GM12891 (cell line): ENCODE data around the gene AGMAT.

Experiments used
- DNase-seq: peaks from one replicate; pipeline ENCODE4 v3.0.0; 2011; ENCODE audit warnings: low spot score; ENCODE audit not compliant: insufficient read length
- FAIRE-seq: peaks from 2 replicates; lab custom pipeline; 2011; peaks lifted over from hg19 to GRCh38; lab: Jason Lieb, UNC
- PAX5 ChIP-seq: IDR thresholded peaks from 2 replicates; pipeline ENCODE4 v1.6.1; 2011; ENCODE audit warnings: low read length, moderate library complexity, mild to moderate bottlenecking; ENCODE audit not compliant: insufficient read depth, severe bottlenecking
- POLR2A ChIP-seq: IDR thresholded peaks from 2 replicates; pipeline ENCODE4 v1.6.1; 2011; ENCODE audit warnings: low read depth, low read length, control low read depth
- POLR2AphosphoS5 ChIP-seq: IDR thresholded peaks from 2 replicates; pipeline ENCODE4 v1.6.1; 2011; ENCODE audit warnings: low read depth, low read length, control low read depth
- POU2F2 ChIP-seq: IDR thresholded peaks from 2 replicates; pipeline ENCODE4 v1.6.1; 2011; ENCODE audit warnings: low read depth, mild to moderate bottlenecking, control low read depth, low read length, moderate library complexity
- SPI1 ChIP-seq: IDR thresholded peaks from 2 replicates; pipeline ENCODE4 v1.6.1; 2011; ENCODE audit warnings: low read depth, low read length, control low read depth
- TAF1 ChIP-seq: IDR thresholded peaks from 2 replicates; pipeline ENCODE4 v1.6.1; 2011; ENCODE audit warnings: low read depth, low read length, control low read depth

The AGMAT gene

DNA sequence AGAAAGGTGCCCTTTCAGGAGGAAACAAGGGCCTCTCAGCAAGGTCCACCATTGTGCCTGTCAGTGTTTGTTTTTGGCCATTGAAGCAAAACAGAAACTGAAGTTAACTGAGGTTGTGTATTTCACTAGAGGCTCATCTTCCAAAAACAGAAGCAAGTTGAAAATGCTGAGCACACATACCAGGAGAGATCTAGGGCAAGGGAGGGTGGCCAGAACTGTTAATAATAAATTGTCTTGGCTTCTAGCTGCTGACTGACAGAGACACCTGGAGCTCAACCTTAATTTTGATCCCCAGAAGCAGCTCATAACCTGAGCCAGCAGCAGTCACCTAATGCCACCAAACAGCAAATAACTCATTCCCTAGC lies 5.2 kb downstream of the AGMAT start:
- DNase-seq: peak; percentile 30
- FAIRE-seq: peak; percentile 67
- TF ChIP-seq TAF1: no peak

DNA sequence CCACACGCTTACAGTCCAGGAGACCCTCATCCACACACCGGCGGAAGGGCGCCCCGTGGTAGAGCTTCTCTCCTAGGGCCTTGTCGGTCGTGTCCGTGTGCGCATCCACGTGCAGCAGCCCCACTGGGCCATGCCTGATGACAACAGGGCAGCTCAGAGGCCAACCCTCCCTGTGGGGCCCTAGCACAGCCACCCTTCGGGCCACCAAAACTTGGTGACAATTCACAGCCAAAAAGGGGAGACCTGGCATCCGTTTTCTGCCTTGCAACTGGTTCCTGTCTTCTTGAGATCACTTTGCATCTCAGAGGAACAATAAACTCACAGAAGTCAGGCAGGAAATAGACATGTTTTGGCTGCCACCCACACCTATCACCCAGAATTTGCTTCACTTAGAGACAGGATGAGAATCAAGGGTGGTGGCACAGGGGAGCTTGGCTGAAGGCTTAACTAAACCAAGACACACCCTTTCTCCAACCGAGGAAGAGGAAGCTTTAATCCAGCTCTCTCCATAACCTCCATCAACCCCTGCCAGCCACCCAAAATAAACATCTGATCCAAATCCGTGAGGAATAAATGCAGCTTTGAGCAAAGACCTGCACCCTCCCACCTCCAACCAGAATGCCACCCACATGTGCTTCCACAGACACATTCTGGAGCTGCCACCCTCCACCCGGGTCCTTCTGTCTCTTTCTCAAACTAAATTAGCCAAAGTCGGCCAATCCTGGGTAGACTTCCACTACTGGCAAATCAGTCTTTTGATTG lies 5.7 kb downstream of the AGMAT start:
- FAIRE-seq (peak; percentile 81), DNase-seq (peak; percentile 32)
- TF ChIP-seq POU2F2: no peak
- peak; percentile 22; the same call in 1 of the 2 replicates for TF ChIP-seq POLR2A
- TF ChIP-seq POLR2AphosphoS5: no peak
- no peak for TF ChIP-seq PAX5
- peak; percentile 20; the same call in 1 of the 2 replicates for TF ChIP-seq TAF1
- TF ChIP-seq SPI1: no peak

DNA sequence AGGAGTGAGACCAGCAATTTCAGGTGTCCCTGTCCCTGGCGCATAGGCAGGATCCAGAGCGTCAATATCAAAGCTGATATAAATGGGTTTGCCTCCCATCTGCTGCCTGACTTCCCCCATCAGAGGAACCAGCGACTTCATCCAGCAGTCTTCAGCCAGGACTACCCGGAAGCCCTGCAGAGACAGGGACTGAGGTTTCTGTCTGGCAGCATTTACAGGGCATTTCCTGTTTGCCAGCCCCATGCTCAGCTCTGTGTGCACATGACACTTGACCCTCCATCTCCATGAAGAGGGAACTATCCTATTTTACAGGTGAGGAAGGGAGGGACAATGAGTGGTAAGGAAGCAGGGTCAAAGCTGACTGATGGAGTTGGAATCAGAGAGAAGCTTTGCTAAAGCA lies 7.2 kb downstream of the AGMAT start:
- TF ChIP-seq POU2F2 (no peak), POLR2A (no peak), POLR2AphosphoS5 (no peak), SPI1 (no peak), PAX5 (no peak), TAF1 (no peak)
- DNase-seq (no peak), FAIRE-seq (no peak)

DNA sequence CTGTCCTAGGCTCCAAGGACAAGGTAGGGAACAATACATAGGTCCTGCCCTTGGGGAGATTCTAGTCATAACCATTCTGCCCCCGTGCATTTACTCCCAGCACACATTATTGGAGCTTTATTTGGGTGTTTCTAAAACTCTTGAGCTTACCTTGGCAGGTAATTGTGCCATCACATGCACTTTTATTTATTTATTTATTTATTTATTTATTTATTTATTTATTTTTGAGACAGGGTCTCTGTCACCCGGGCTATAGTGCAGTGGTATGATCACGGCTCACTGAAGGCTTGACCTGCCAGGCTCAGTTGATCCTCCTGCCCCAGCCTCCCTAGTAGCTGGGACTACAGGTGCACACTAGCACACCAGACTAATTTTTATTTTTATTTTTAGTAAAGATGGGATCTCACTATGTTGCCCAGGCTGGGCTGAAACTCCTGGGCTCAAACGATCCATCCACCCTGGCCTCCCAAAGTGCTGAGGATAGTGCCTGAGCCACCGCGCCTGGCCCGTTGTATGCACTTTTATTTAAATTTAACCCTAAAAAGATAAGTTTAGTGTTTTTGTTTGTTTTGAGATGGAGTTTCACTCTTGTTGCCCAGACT lies 9.2 kb downstream of the AGMAT start:
- no peak for TF ChIP-seq PAX5
- TF ChIP-seq POLR2A: no peak
- TF ChIP-seq POU2F2: no peak
- no peak for TF ChIP-seq TAF1
- TF ChIP-seq SPI1: no peak
- TF ChIP-seq POLR2AphosphoS5: no peak
- DNase-seq (no peak), FAIRE-seq (no peak)

DNA sequence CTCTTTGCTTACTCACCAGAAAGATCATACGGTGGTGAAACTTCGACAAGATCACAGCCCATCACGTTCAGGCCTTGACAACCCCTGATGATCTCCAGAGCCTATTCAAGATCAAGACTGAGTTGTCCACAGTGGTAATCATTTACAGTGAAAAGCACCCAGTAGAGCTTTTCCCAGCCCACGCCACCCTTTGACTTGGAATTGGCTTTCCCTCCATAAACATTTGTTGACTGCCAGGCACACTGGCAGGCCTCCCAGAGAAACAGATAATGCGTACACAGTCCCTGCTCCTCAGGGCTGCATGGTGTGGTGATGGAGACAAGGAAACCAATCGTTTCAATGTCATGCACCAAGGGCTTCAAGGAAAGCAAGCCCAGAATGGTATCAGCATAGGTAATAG lies 10.1 kb downstream of the AGMAT start:
- DNase-seq (no peak), FAIRE-seq (no peak)
- no peak for TF ChIP-seq SPI1
- TF ChIP-seq POLR2A: no peak
- no peak for TF ChIP-seq POLR2AphosphoS5
- no peak for TF ChIP-seq POU2F2
- no peak for TF ChIP-seq PAX5
- TF ChIP-seq TAF1: no peak

DNA sequence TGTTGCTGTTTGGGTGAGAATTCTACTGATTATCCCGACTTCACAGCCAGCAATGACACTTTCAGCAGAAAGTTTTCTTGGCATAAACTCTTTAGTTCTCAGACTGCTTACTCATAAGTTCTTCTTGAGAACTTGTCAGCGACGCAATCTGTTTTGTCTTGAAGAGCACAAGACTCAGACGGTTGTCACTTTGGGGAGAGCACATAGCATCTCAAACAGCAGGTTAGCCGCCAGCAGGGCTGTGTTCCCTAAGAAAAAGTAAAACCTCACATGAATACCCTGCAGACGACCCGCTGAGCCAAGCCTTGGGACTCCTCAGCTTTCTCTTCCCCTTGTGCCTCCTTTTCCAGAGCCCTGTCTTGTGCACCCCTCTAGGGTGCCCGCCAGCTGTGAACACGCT lies 11.4 kb downstream of the AGMAT start:
- DNase-seq (no peak), FAIRE-seq (no peak)
- TF ChIP-seq SPI1 (no peak), PAX5 (no peak), POU2F2 (no peak)

DNA sequence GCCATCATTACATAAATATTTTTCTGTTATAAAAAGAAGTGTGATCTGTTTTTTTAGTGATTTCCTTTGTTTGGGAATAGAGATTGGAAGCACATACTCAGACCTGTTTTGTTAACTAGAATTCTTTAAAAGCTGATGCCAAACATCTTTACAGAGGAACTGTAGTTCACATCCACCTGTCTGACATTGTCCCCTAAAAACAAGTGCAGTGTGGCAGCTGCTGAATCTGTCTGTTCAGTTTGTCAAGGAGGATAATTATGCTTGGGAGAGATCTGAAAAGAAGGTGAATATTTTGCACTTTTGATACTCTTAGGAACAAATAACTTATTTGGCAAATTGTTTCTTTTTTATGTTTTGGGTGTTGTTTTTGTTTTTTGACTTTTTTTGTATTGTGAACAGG lies 13.6 kb downstream of the AGMAT start:
- no peak for DNase-seq
- TF ChIP-seq POLR2A (no peak), POU2F2 (no peak), TAF1 (no peak), POLR2AphosphoS5 (no peak), PAX5 (no peak), SPI1 (no peak)
- no peak for FAIRE-seq

DNA sequence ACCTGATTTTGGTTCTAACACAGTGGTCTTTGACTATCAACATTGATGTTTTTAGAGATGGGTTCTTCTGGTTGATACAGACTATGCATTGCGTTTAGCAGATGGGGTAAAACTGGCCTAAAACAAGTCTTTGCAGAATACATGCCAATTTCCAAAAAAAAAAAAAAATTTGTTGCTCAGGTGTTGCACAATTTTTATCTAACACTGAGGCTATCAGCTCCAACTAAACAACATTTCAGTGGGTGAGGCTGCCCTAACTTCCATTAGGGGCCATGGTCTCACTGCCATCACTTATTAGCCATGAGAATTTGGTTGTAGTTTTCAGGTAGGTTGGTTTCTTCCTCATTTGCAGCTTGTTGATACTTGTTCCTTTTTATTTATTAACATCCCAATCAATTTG lies 14.0 kb downstream of the AGMAT start:
- TF ChIP-seq POLR2AphosphoS5: no peak
- no peak for TF ChIP-seq POU2F2
- no peak for TF ChIP-seq TAF1
- no peak for TF ChIP-seq PAX5
- TF ChIP-seq POLR2A: no peak
- TF ChIP-seq SPI1: no peak
- FAIRE-seq: no peak
- no peak for DNase-seq

DNA sequence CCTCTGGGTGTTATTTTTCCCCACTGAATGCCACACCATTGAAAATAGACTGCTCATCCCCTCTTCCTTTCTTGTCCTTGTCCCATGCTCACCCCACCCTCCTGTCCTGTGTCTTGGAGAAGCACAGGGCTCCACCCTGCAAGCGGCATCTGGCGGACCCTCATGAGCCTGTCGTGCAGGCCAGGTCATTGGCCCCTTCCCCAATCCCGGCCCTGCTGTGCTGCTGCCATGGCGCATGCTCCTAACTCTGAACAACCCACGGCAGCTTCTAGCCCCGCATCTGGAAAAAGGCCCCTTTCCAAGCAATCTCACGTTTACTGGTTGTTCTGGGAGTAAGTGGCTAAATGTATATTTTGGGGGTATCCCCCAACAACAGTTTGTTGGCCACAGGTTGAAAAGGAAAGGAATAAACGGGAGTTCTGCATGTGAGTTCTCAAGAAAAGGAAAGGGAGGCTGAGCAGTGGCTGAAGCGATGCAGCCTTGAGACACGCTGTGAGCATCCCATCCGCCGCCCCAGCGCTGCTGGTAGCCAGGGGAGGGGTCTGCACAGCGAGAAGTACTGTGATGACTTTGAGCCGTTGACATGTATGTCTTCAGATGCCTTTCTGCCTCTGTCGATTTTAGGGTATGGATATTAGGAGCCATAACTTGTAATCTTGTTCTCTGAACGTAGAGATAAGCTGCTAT lies 16.3 kb downstream of the AGMAT start:
- no peak for DNase-seq
- FAIRE-seq: no peak
- no peak for TF ChIP-seq POLR2A
- TF ChIP-seq PAX5: no peak
- TF ChIP-seq POLR2AphosphoS5: no peak
- no peak for TF ChIP-seq TAF1
- no peak for TF ChIP-seq SPI1
- TF ChIP-seq POU2F2: no peak
